Stimulated activated CD4-positive, alpha-beta T cell treated with anti-CD3 and anti-CD28 coated beads, TNF-alpha, amount 100 ng/mL, for 24 hours (primary cell): ENCODE data around the gene GLRA3.
"Not testable (repeated sequence)": the region's sequence is repeated elsewhere in the genome, so short reads cannot be mapped to it uniquely, and the experiment has no call there.

Source experiments
- DNase-seq, 3 experiments: peaks; one replicate each; pipeline ENCODE4 v3.0.0-alpha.2; 2020; ENCODE audit warnings: low read depth in 3 of 3

Gene GLRA3

DNA sequence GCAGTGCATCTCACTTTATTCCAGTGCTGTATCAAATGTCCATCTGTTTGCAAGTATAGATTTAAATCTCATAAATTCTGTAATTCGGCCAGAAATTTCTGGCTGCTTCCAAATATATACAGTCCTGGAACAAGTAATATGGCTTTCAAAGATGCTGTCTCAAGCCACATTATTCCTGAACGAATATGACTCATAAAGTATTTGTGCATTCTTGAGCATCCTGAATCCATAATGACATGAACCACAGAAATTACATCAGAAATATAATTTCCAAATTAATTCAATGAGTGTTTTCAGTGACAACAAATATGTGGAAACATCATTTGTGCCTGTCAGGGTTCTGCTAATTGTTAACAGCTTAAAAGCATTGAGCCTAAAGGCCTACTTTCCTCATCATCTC, 165.8 kb downstream of the GLRA3 start:
- DNase-seq = no peak

GRCh38 chr4:174658246-174658645, 170.8 kb downstream of the GLRA3 start:
- DNase-seq = no peak

DNA sequence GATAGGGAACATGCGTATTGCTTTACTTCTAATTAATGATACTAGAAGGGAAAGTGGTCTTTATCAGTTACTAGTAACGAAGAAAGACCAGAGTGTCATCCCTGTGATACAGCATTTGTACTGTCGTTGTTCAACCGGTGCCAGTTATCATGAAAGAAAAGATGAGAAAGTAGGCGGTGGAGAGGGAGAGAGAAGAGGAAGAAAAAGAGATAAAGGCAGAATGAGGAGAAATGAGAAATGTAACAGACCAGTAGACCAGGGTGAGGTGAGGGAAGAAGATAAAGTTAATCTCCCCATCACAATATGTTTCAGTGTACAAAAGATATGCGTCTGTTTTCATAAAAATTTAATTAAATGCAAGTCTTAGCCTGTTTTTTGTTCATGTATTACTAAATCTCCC, 171.6 kb downstream of the GLRA3 start:
- no peak for DNase-seq

GRCh38 chr4:174654634-174655033, 174.4 kb downstream of the GLRA3 start:
- DNase-seq = no peak

DNA sequence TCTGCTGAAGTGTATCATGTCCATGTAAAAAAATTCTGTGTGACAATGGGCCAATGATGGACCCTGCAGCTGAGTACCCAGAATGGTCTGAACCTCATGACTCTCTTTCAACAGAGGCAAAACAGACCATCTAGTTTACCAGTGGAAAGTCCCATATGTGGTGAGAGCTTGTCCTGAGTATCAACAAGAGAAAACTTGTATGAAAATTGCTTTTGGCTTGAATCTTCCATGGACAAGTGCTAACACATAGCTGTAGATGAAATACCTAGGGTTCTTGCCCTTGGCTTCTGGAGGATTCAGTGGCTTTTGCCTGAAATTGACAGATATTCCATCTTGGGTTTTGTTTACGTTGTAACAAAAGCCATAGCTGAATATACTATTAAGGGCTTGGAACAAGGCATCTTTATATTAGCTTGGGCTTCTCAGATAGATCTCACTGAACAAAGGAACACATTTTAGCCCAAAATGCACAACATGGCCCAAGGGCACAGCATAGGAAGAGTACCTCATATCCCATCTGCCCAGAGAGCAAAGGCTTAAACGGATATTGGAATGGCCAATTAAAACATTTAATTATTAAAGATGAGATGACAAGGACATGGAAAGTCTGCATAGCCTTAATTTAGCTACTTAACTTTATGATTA, 178.2 kb downstream of the GLRA3 start:
- DNase-seq = no peak

- DNase-seq = no peak
These were observed 180.2 kb downstream of the GLRA3 start for GRCh38 chr4:174648812-174649211.

GRCh38 chr4:174646326-174646725, 182.7 kb downstream of the GLRA3 start:
- no peak for DNase-seq

DNA sequence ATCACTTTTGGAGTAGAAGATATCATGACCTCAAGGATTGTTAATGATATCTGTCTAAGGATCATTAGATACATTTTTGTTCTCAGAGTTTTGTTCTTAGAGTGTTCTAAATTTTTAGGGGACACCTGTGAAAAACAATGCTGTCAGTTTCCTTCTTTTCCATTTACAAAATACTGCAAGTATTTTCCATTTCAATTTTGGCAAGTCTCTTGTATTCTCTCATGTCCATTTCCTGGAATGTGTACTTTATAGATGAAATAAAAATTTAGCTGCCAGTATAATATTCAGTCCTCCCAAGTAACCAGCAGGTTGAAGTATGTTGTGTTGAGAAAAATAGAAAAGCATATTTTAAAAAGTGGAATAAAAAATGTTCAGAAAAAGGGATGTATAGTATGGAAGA, 188.9 kb downstream of the GLRA3 start:
- DNase-seq = no peak

DNA sequence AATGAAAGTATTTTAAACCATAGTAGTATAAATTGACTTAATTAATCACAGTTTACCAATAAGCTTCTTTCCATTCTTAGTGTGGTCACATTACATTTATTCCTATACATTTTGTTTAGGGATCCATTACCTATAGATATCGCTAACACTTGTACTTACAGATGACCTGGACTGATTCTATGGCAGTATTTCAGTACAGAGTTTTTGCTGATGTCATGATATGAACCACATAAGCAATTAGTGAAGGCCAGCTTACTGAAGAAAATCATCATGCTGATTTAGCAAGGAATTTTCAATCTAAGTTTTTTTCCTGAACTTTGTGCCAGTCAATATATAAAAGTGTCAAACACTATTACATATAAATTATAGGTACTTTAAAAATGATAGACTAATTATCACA, 193.3 kb downstream of the GLRA3 start:
- no peak for DNase-seq

GRCh38 chr4:174633399-174633798, 195.6 kb downstream of the GLRA3 start:
- no peak for DNase-seq

GRCh38 chr4:174631901-174632758, 196.9 kb downstream of the GLRA3 start:
- no peak for DNase-seq

DNA sequence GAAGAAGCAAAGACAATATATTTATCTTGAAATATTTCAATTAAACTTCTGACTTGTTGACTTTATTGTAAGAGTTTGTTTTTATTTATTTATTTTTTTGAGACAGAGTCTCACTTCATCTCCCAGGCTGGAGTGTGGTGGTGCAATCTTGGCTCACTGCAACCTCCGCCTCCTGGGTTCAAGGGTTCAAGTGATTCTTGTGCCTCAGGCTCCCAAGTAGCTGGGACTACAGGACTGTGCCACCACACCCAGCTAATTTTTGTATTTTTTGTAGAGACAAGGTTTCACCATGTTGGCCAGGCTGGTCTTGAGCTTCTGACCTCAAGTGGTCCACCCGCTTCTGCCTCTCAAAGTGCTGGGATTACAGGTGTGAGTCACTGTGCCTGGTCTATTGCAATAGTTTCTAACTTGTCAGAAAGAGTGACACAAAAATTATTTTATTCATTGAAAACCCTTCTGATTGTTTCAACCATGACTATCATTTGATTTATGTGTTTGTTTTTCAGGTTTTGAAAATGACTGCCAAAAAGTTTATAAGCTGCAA, 199.1 kb downstream of the GLRA3 start:
- DNase-seq = not testable (repeated sequence)

DNA sequence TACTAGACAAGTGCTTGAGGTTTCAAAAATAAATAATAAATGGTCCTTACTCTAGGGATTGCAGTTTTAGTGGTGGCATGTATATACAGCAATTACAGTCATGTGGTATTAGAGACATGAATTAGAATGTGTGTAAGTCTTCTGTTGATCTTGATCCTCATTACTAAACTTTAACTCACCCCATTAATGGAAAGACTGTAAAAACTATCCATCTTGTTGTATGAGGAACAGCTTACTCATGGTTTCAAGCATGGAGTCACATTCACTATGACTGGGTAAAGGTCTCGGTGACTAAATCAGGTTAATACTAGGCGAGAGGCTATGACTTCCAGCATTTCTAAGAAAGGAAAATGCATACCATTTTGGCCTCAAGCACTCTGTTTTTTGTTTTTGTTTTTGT, 199.8 kb downstream of the GLRA3 start:
- DNase-seq = no peak

- no peak for DNase-seq
These were observed 200.9 kb downstream of the GLRA3 start for GRCh38 chr4:174628191-174628590.

DNA sequence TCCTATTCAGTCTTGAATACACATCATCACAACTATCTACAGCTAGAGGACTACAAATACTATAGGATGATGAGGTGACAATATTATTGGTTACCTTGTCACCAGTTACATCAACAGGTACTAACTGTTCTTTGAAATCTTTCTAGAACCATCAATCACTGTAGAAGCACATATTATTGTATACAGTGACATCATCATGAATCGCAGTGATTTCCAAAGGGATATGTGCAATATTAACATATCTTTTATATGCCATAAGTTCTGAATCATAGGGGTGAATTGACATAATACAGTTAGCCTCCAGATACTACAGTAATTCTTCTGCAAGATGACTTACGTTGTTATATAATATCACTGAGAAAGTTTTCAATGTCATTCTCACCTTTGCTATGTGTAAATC, 201.6 kb downstream of the GLRA3 start:
- DNase-seq = no peak

DNA sequence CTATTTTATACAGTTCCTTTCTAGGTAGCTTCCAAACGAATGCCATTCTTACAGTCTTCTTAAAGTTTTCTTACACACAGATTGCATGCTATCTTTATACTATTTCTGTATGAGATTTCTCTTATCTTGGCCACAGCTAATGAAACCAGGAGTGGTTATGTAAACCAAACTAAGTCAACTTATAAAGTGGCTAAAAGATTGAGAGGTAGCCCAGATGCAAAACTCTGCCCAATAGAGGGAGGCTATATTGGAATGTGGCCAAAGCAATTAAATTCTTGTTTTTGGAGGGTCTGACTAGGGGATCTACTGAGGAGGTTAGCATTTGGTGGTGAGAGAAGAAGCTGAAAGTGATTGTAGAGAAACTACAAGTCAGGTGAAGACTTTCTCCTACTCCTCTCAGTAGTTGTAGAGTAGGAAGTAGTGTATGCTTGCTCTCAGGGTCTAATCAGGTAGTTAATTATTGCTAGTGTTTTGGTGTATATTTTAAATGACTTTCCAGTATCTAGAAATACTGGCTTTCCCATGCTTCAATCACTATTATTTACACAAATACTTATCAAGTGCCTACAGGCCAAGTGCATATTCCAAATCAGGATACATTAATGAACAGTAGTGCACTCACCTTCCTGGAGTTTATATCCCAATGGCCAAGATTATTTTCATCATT, 202.6 kb downstream of the GLRA3 start:
- no peak for DNase-seq

DNA sequence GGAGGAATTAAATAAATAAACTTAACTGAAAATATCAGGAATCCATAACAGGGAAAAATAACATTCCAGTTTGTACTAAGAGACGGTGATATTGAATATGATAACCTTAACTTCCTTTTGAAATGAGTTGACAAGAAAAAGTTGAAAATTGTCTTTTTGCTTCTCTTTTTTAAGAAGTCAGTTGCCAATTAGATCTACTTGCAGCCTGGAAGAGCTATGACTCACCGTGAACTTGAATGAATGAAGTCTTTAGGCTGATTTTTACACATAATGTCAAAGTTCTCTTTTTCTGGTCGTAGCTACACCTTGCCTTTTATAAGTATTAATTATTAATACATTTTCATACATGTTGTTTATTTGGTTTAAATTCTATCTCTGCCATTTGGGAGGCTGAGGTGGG, 212.4 kb downstream of the GLRA3 start:
- no peak for DNase-seq

GRCh38 chr4:174613979-174614378, 215.1 kb downstream of the GLRA3 start:
- DNase-seq = no peak

- DNase-seq = no peak
These were observed 217.3 kb downstream of the GLRA3 start for GRCh38 chr4:174611792-174612191.

DNA sequence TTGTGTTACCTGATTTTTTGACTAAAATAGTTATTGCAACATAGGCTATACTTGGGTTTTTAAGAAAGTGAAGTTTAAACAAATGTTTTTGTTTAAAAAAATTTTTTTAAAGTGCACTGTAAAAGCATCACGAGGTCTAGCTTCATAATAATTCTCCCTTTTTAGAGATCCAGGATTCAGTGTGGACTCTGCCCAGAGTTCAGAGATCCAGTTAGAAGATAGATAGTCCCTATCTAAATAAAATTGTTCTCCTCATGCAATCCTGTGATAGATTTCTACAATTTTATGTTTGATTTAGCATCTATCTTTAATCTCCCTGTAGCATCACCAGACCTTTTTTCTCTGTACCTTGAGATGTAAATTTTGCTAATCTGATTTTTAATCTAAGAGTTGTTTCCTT, 221.3 kb downstream of the GLRA3 start:
- no peak for DNase-seq

GRCh38 chr4:174604198-174604597, 224.8 kb downstream of the GLRA3 start:
- DNase-seq = no peak

DNA sequence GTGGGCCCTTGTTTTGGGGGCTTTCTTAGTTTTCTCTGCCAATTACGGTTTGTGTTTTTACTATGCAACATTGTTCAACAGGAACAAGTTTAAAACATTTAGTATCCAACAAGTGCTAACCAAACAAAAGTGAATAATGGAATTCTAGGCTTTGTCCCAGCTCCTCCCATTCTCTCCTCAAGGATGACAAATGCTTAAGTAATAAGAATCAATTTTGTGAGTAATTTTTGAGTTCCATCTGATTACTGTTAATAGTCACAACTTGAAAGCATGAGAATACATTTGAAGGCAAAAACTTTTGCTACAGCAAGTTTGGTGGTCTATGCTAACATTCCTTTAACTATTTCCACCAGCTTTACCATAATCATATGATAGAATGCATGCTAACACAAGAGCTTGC, 228.7 kb downstream of the GLRA3 start:
- no peak for DNase-seq

- no peak for DNase-seq
These were observed 230.2 kb downstream of the GLRA3 start for GRCh38 chr4:174598800-174599199.
